Right ventricle myocardium superior (tissue), 1 donor: Measurements from ENCODE around the gene GSK3B. TPM values are rescaled to one million over a fixed set of nuclear protein-coding genes. Genes with fewer than 3 reads are reported as not detected.

Experiments
- ATAC-seq: fragments of 200-7000 bp; cut with Tn5 transposase; one replicate; pipeline ENCODE4 v1.9.1; 2020; ENCODE audit warnings: mild to moderate bottlenecking; ENCODE audit not compliant: poor library complexity
- DNase-seq: peaks from one replicate; pipeline ENCODE4 v3.0.0-alpha.2; 2020
- intact Hi-C: fragments of 100-400 bp; cut with DNase I; formaldehyde crosslinking; loops from one replicate; pipeline ENCODE4 v1.11.2; 2022
- total RNA-seq: library from RNA; stranded (reverse); fragmentation: NEBNext Ultra II Directional; extraction: Animal tissue kit (Norgen Biotek cat#: 25700); gene quantifications from one replicate; pipeline ENCODE4 v1.2.1, GENCODE V29; 2021
- donor health status: DM: no; HTN: yes; CAD: no; lungs with severe emphysema.

The GSK3B gene
- total RNA-seq, 1 donor from 2014 or later: 35.0 TPM

- ATAC-seq: no peak
- intact Hi-C loops: no loop called here
- no peak for DNase-seq
These were observed 311.8 kb downstream of the GSK3B start for GRCh38 chr3:119782460-119782859.

DNA sequence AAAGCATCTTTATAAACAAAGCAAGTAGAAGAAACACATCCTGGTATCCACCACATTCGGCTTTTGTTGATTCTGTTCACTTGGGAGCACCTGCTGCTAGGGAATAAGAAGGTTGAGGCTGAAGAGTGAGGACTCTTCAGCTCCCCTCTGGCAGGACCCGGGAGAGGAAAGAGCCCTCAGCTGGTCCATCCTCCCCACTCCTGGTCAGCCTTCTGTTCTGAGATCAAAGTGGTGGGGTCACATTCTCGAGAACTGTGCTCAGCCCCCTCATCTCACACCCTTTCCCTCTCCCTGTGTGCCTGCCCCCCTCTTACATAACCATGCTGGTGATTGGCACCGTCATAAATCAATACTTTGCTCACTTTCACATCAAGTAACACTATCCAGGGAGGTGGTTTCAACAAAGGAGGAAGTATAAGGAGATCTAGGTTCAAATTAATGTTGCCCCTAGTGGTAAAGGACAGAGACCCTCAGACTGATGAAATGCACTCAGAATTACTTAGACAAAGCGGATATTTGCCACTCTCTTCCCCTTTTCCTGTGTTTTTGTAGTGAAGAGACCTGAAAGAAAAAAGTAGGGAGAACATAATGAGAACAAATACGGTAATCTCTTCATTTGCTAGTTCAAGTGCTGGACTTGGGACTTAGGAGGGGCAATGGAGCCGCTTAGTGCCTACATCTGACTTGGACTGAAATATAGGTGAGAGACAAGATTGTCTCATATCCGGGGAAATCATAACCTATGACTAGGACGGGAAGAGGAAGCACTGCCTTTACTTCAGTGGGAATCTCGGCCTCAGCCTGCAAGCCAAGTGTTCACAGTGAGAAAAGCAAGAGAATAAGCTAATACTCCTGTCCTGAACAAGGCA lies 312.7 kb downstream of the GSK3B start, which contains the start of gene NR1I2:
Gene NR1I2, plus strand, starts transcription at position 772 of the 869 bp plus-strand sequence.
- ATAC-seq (no peak), DNase-seq (no peak)
- intact Hi-C loops: no loop called here

- no peak for DNase-seq
- no peak for ATAC-seq
- intact Hi-C loops: no loop called here
These were observed 314.4 kb downstream of the GSK3B start for GRCh38 chr3:119779731-119780383.

DNA sequence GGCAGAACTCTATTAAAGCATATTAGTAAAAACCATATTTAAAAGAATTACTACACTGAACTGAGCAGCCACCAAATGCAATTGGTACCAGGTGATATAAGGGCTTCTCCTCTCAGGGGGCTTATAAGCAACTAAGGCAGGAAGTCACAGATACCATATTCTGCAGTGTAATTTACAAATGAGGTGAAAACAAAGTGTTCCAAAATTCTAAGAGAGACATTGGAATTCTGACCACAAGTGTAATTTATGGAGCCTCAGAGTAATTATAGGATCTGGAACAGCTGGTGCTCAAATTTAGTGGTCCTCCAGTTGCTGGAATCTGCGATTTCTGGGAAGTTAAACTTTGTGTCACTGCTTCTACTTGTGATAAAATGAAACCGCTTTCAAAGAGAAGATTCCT lies 315.4 kb downstream of the GSK3B start:
- DNase-seq (no peak), ATAC-seq (no peak)
- intact Hi-C loops: no loop called here

- intact Hi-C loops: no loop called here
- ATAC-seq (no peak), DNase-seq (no peak)
These were observed 316.1 kb downstream of the GSK3B start for GRCh38 chr3:119778176-119778575.

DNA sequence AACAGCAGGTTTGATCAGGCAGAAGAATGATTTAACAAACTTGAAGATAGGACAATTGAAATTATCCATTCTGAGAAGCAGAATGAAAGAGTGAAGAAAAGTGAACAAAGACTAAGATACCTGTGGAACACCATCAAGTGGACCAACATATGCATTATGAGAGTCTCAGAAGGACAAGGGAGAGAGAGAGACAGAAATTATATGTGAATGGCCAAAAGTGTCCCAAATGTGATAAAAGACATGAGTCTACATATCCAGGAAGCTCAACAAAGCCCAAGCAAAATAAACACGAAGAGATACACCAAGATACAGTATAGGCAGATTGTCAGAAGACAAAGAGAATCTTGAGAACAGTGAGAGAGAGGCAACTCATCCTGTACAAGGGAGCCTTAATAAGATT lies 317.9 kb downstream of the GSK3B start:
- ATAC-seq: no peak
- intact Hi-C loops: no loop called here
- DNase-seq: no peak

GRCh38 chr3:119774444-119774843 lies 319.8 kb downstream of the GSK3B start:
- ATAC-seq: no peak
- no peak for DNase-seq
- intact Hi-C loops: no loop called here

Other genes starting within 250 kb of the GSK3B start
- 0.35 TPM for gene GPR156, start 190.8 kb upstream of the GSK3B start, total RNA-seq